HFF-Myc (cell line): ENCODE data around the gene CSNK1G3.

Experiments
- DNase-seq: peaks from one replicate; pipeline ENCODE4 v3.0.0-alpha.2; 2011; ENCODE audit warnings: low read depth; ENCODE audit errors: extremely low read depth
- H3K4me3 ChIP-seq: replicated peaks from 2 replicates; pipeline ENCODE4 v1.5.1; 2011; ENCODE audit warnings: low read depth, mild to moderate bottlenecking, control low read depth, low read length
- CTCF ChIP-seq: IDR thresholded peaks from 2 replicates; pipeline ENCODE4 v1.5.1; 2012; ENCODE audit warnings: mild to moderate bottlenecking, low read depth, low read length, control low read depth; ENCODE audit errors: missing control alignments

The CSNK1G3 gene

GRCh38 chr5:123524146-123524545 is 12.2 kb downstream of the CSNK1G3 start:
- H3K4me3 ChIP-seq, result no peak overlapping the region
- TF ChIP-seq CTCF, result no peak
- no peak for DNase-seq

GRCh38 chr5:123527190-123527589 is 15.2 kb downstream of the CSNK1G3 start:
- no peak for TF ChIP-seq CTCF

GRCh38 chr5:123528065-123528464 is 16.1 kb downstream of the CSNK1G3 start:
- no peak for DNase-seq
- no peak overlapping the region for H3K4me3 ChIP-seq
- TF ChIP-seq CTCF, result no peak

More at GRCh38 chr5:123527190-123527589, 15.2 kb downstream of the CSNK1G3 start:
- no peak overlapping the region for H3K4me3 ChIP-seq
- DNase-seq, result no peak

GRCh38 chr5:123528878-123529277 is 16.9 kb downstream of the CSNK1G3 start:
- DNase-seq, result no peak
- TF ChIP-seq CTCF, result no peak
- H3K4me3 ChIP-seq, result no peak overlapping the region

GRCh38 chr5:123530728-123531127 is 18.8 kb downstream of the CSNK1G3 start:
- no peak overlapping the region for H3K4me3 ChIP-seq
- TF ChIP-seq CTCF, result no peak
- DNase-seq, result no peak

GRCh38 chr5:123535648-123536047 is 23.7 kb downstream of the CSNK1G3 start:
- no peak for DNase-seq
- no peak overlapping the region for H3K4me3 ChIP-seq
- no peak for TF ChIP-seq CTCF

GRCh38 chr5:123537256-123537655 is 25.3 kb downstream of the CSNK1G3 start:
- no peak for DNase-seq
- no peak for TF ChIP-seq CTCF
- H3K4me3 ChIP-seq, result no peak overlapping the region
